GM18519 (cell line): Measurements from ENCODE around the gene PLEKHG1.

Experiments
- ATAC-seq: cut with Tn5 transposase; IDR thresholded peaks from one replicate; pipeline ENCODE4 v1.9.1; 2021; ENCODE audit warnings: mild to moderate bottlenecking, moderate library complexity; ENCODE audit not compliant: unreplicated experiment, low FRiP score

Gene PLEKHG1

GRCh38 chr6:150599199-150600009 is at the start of gene PLEKHG1:
Gene PLEKHG1 (plus strand): TSS chr6:150599885. CDS start chr6:150733682, 133,797 bp downstream.
- ATAC-seq: peak; percentile 62

GRCh38 chr6:150550244-150550643 is 49.4 kb upstream of the PLEKHG1 start:
- no peak for ATAC-seq

GRCh38 chr6:150557043-150557599 is 42.6 kb upstream of the PLEKHG1 start:
- ATAC-seq: no peak

- ATAC-seq: no peak
Measured at GRCh38 chr6:150560004-150560883, 39.4 kb upstream of the PLEKHG1 start.

GRCh38 chr6:150560884-150561219 is 38.8 kb upstream of the PLEKHG1 start:
- no peak for ATAC-seq

- ATAC-seq: no peak
Measured at GRCh38 chr6:150565945-150566344, 33.7 kb upstream of the PLEKHG1 start.

GRCh38 chr6:150566486-150566885 is 33.2 kb upstream of the PLEKHG1 start:
- ATAC-seq: no peak

- ATAC-seq: no peak
Measured at GRCh38 chr6:150567380-150567779, 32.3 kb upstream of the PLEKHG1 start.

- ATAC-seq: no peak
Measured at GRCh38 chr6:150567823-150568383, 31.8 kb upstream of the PLEKHG1 start.

GRCh38 chr6:150568560-150568959 is 31.1 kb upstream of the PLEKHG1 start:
- ATAC-seq: no peak

GRCh38 chr6:150569161-150569560 is 30.5 kb upstream of the PLEKHG1 start:
- ATAC-seq: no peak

GRCh38 chr6:150573041-150573681 is 26.5 kb upstream of the PLEKHG1 start:
- no peak for ATAC-seq

- ATAC-seq: no peak
Measured at GRCh38 chr6:150575836-150576235, 23.8 kb upstream of the PLEKHG1 start.

GRCh38 chr6:150576651-150577226 is 22.9 kb upstream of the PLEKHG1 start:
- no peak for ATAC-seq

GRCh38 chr6:150579611-150580010 is 20.1 kb upstream of the PLEKHG1 start:
- ATAC-seq: no peak

- no peak for ATAC-seq
Measured at GRCh38 chr6:150580489-150580888, 19.2 kb upstream of the PLEKHG1 start.

GRCh38 chr6:150584065-150584464 is 15.6 kb upstream of the PLEKHG1 start:
- ATAC-seq: no peak

GRCh38 chr6:150584596-150584995 is 15.1 kb upstream of the PLEKHG1 start:
- no peak for ATAC-seq

GRCh38 chr6:150586850-150587359 is 12.8 kb upstream of the PLEKHG1 start:
- ATAC-seq: no peak

GRCh38 chr6:150587637-150588036 is 12.0 kb upstream of the PLEKHG1 start:
- ATAC-seq: no peak
